ENCODE data around the gene SSR4.
A peak's percentile ranks its signal among the peaks of the same experiment; 100 is the strongest.
"Not testable (repeated sequence)": the region's sequence is repeated elsewhere in the genome, so short reads cannot be mapped to it uniquely, and the experiment has no call there.

The SSR4 gene

DNA sequence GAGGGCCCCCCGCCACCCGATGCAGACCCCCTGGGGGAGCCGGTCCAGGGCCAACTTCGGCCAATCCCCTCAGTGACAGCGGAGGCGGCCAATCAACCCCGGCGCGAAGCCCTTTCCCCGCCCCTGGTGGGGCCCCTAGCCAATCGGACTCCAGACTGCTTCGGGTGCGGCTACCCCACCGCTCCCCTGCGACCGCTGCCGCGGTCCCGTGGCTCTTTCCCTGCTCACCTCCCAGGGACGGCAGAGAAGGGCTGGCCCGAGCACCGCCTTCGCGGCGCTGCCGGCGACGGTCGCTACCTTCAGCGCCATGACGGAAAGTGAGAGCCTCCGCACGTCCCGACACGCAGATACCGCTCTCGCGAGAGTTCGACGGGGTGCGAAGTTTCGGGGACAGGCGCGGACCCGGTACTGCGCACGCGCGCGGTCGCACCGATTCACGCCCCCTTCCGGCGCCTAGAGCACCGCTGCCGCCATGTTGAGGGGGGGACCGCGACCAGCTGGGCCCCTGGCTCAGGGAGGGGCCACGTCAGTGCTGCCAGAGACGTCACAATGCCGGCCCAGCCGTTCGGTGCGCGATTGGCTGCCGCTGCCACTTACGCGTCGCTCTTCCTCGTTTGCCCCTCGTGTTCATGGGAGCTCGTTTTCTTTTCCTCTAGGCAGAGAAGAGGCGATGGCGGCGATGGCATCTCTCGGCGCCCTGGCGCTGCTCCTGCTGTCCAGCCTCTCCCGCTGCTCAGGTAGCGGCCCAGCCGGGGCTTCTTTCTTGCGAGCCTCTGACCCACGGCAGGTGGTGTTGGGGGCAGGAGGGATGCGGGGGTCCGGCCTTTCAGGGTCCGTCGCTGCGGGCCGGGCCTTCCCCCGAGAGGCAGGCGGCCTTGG, at the start of gene SSR4, which contains the start of gene IDH3G:
SSR4 (plus strand) TSS at position 651 of the 879 bp plus-strand sequence; CDS start at position 671, 20 bp downstream.
IDH3G (minus strand) TSS at position 358 of the 879 bp plus-strand sequence; CDS start at position 309, 49 bp downstream.
- TF ChIP-seq, protein P1, sequence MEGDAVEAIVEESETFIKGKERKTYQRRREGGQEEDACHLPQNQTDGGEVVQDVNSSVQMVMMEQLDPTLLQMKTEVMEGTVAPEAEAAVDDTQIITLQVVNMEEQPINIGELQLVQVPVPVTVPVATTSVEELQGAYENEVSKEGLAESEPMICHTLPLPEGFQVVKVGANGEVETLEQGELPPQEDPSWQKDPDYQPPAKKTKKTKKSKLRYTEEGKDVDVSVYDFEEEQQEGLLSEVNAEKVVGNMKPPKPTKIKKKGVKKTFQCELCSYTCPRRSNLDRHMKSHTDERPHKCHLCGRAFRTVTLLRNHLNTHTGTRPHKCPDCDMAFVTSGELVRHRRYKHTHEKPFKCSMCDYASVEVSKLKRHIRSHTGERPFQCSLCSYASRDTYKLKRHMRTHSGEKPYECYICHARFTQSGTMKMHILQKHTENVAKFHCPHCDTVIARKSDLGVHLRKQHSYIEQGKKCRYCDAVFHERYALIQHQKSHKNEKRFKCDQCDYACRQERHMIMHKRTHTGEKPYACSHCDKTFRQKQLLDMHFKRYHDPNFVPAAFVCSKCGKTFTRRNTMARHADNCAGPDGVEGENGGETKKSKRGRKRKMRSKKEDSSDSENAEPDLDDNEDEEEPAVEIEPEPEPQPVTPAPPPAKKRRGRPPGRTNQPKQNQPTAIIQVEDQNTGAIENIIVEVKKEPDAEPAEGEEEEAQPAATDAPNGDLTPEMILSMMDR (IDR thresholded peaks at IDR 0.05; ENCODE audit: extremely low read depth, missing control alignments) = no peak
- peak; percentile 97 for DNase-seq (ENCODE audit: low spot score)

DNA sequence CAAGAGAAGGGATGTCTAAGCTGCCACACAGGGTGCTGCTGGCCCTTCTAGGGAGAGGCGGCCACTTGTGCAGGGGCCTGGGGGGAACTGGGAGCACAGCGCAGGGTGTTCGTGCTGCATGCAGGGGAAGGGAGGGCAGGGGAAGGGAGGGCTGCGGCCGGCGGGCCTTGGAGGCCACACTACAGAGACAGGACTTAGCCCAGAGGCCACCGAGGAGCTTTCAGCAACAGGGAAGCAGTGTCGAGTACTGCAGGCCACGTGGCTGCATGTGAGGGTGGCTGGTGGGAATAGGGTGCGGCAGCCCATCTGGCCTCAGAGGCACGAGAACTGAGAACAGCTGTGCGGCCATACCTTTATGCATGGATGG, 49.4 kb upstream of the SSR4 start:
- not testable (repeated sequence) for DNase-seq (ENCODE audit: low spot score)

DNA sequence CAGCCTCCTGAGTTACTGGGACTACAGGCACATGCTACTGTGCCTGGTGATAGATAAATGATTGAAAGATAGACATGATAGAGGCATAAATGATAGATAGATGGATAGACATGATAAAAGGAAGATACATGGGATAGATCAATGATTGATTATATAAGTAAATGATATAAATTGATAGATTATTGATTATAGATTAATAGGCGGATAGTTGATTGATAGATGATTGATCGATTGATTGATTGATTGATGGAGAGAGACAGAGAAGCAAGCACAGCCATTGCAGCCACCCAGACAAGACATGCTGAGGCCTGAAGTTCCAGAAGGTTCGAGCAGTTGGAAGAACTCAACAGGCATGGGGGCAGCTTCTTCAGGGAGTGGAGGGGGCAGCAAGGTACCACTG, 48.1 kb upstream of the SSR4 start:
- TF ChIP-seq, protein P1 (IDR thresholded peaks at IDR 0.05; ENCODE audit: extremely low read depth, missing control alignments) = no peak
- DNase-seq (ENCODE audit: low spot score) = no peak

DNA sequence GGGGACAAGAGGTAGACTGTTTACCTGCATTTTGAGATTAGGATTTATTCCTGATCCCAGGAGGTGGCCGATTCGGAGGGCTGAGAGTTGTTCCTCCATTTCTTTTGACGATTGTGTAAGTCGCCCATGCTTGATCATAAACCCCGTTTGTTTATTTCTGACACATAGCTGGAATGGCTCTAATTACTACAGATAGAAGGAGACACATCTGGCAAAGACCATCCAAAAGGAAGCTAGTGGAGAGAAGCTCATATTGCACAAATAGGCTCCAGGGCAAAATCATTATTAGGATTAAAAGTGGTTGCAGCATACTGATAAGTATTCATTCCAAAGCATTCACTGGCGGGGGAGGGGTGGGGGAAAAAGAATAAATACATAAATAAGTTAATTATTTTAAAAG, 47.5 kb upstream of the SSR4 start:
- not testable (repeated sequence) for DNase-seq (ENCODE audit: low spot score)

DNA sequence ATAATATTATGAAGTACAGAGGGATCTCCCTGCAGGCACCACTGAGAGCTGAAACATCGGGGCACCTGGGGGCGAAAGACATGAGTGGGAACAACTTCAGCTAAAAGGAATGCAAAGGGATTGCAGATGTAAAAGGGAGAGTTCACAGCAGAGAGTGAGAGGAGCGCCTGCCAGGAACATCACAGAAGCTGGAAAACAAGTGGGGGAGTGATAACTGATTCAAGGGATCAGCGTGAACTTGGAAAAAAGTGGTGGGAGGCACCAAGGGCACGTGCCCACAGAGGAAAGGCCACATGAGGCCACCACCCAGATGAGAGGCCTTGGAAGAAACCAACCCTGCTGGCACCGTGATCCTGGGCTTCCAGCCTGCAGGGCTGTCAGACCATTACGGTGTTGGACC, 45.5 kb upstream of the SSR4 start:
- not testable (repeated sequence) for DNase-seq (ENCODE audit: low spot score)

DNA sequence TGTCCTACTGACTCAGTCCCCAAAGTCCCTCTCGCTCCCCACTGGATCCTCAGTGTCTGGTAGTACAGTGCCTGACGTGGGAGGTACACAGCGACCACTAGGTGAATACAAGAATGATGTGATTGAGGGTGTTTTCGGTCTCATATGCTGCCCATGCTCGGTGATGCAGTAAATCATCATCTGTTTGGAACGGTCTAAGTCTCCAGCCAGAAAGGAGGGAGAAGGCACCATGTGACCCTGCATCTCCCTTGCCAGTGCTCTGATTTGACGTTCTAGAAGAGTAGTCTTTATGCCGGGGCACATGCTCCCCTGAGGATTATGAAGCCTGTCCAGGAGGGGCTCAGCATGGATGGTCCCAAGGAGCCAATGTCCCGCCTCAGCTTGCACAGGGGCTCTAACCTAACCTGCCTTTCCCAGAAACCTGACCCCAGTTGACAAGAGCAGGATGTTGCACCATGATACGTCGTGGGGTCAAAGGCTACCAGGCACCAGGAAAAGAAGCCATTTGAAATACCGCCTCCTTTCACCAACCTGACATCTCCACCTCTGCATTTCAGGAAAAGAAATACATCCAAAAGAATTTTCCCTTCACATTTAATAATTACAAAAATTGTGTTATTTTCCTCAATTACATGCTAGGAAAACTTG, 44.2 kb upstream of the SSR4 start:
- TF ChIP-seq, protein P1 (IDR thresholded peaks at IDR 0.05; ENCODE audit: extremely low read depth, missing control alignments) = no peak
- DNase-seq (ENCODE audit: low spot score) = no peak

DNA sequence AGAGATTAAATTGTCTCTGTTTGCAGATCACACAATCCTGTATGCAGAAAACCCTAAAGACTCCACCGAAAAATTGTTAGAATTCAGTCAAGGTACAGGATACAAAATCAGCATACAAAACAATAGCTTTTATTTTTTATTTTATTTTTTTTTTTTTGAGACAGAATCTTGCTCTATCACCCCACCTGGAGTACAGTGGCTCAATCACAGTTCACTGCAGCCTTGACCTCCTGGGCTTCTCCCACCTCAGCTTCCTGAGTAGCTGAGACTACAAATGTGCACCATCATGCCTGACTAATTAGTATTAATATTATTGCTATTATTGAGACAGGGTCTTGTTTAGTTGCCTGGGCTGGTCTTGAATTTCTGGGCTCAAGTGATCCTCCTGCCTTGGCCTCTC, 39.3 kb upstream of the SSR4 start:
- TF ChIP-seq, protein P1 (IDR thresholded peaks at IDR 0.05; ENCODE audit: extremely low read depth, missing control alignments) = no peak
- DNase-seq (ENCODE audit: low spot score) = no peak

DNA sequence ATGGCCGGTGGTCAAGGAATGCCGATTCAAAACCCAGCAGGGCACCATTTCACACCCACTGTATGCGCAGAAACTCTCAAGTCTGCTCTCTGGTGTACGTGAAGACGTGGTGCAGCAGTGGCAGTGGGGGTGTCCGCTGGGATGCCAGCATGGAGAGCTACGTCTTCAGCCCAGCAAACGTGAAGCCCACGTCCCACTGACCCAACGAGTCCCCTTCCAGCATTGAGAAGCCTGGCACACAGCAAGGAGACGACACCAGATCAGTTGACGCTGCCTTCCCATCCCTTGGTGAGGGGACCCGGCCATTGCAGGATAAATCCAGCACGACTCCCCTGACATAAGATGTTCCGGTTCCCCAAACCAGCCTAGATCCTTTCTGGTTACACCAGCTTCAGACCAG, 32.6 kb upstream of the SSR4 start:
- no peak for DNase-seq (ENCODE audit: low spot score)

More for the DNA sequence above, 32.6 kb upstream of the SSR4 start:
- TF ChIP-seq, protein P1 (IDR thresholded peaks at IDR 0.05; ENCODE audit: extremely low read depth, missing control alignments) = no peak
